GM21786 (cell line): ENCODE measurements around the gene SPRR3.

Experiments
- ATAC-seq: cut with Tn5 transposase; IDR thresholded peaks from one replicate; pipeline ENCODE4 v1.9.1; 2021; ENCODE audit not compliant: unreplicated experiment

Gene SPRR3

DNA sequence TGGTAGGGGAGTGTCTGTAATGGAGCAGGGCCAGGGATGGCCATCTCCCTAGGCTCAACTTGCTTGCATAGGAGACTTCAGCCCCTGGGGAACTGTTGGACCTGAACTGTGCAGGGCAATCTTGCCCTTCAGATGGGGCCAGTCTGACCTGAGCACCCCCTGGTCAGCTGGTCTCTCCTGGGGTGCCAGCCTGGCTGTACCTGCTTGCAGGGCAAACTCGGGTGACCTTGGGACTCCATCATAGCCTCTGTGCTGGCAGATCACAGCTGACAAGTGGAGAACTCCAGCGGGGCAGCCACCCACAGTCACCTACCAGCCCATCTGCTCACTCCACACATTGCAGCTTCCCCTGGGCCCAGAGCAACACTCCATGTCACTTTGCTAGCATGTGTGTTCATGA lies 47.7 kb downstream of the SPRR3 start:
- ATAC-seq, result no peak
